ENCODE data around the gene COL5A1. TPM values are rescaled to one million over a fixed set of nuclear protein-coding genes. Genes with fewer than 3 reads are reported as not detected.

Gene COL5A1
- total RNA-seq, 1 experiment from 2014 or later, result 9.5 TPM

DNA sequence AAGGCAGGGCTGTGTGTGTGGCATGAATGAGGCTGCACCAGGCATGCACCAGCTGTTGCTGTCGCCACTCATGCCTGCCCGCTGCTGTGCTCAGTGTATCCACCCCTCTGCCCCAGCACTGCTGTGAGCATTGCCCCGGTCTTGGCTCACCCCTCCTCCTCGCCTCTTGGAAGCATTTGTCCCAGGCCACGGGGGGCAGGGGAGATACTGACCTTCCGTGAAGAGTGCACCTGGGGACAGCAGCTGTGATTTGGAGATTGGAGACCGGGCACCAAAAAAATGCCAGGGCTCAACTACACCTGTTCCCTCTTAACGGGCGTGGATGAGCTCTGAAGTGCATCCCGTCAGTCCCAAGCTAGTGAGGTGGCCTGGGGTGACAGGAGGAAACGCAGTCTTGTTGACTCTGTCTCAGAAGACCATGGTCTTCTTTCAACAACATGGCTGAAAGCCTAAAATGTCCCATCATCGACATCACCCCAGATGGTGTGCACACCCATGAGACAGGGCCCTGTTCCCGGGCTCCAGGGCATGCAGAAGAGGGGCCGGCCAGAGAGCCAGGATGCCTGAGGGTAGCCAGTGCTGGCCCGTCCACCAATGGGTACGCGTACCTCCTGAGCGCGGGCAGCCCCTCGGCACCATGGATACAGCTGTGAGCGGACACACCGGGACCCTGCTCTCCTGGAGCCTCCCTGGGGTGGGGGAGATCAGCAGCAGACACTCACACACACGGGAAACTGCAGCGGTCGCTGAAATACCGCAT, 115.8 kb downstream of the COL5A1 start:
- H3K4me2 ChIP-seq (ENCODE audit: insufficient read depth, insufficient read length, low read length), result no peak overlapping the region
- H3K79me2 ChIP-seq (ENCODE audit: insufficient read depth, low read length), result no peaks in the 10 kb centered on the region
- WGBS (ENCODE audit: extremely low coverage, insufficient read length, low lambda C conversion rate), result no CpG with 5 or more reads among the region's 26 CpGs
- peaks cover 6 to 13% of the 10 kb centered on the region in 2 experiments for H3K9me3 Mint-ChIP-seq
- no peaks in the 10 kb centered on the region for H4K20me1 ChIP-seq (ENCODE audit: control insufficient read depth, insufficient read depth, insufficient read length)
- H3K4me1 ChIP-seq (ENCODE audit: insufficient read depth, low read length), result no peaks in the 10 kb centered on the region
- peak overlapping the region in 1 of 3 experiments; percentile 55; a peak in 3 of 7 replicates for H3K27ac Mint-ChIP-seq
- H2BK5ac ChIP-seq (ENCODE audit: insufficient read length, low read length), result no peak overlapping the region
- no peak overlapping the region for H3T11ph ChIP-seq (ENCODE audit: low read length)
- no peak overlapping the region for H3K4ac ChIP-seq (ENCODE audit: low read depth, low read length)
- no peak overlapping the region for H4K91ac ChIP-seq (ENCODE audit: insufficient read length, low read depth, low read length)
- no peak overlapping the region for H2AK5ac ChIP-seq (ENCODE audit: insufficient read length, low read length)
- H3K4me1 Mint-ChIP-seq, result no peaks in the 10 kb centered on the region
- peaks cover 6 to 7% (median 6%) of the 10 kb centered on the region in 3 experiments; a peak in 4 of 7 replicates for H3K36me3 Mint-ChIP-seq (ENCODE audit: insufficient read depth in 1 of 3, low read depth in 3 of 3)
- no peak overlapping the region for H3K23ac ChIP-seq (ENCODE audit: insufficient read length, low read depth, low read length)
- TF ChIP-seq, protein P1, sequence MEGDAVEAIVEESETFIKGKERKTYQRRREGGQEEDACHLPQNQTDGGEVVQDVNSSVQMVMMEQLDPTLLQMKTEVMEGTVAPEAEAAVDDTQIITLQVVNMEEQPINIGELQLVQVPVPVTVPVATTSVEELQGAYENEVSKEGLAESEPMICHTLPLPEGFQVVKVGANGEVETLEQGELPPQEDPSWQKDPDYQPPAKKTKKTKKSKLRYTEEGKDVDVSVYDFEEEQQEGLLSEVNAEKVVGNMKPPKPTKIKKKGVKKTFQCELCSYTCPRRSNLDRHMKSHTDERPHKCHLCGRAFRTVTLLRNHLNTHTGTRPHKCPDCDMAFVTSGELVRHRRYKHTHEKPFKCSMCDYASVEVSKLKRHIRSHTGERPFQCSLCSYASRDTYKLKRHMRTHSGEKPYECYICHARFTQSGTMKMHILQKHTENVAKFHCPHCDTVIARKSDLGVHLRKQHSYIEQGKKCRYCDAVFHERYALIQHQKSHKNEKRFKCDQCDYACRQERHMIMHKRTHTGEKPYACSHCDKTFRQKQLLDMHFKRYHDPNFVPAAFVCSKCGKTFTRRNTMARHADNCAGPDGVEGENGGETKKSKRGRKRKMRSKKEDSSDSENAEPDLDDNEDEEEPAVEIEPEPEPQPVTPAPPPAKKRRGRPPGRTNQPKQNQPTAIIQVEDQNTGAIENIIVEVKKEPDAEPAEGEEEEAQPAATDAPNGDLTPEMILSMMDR (conservative IDR thresholded peaks at IDR 0.05), result no peak
- no peak overlapping the region for H2BK12ac ChIP-seq (ENCODE audit: insufficient read length, low read depth, low read length)
- H3K27me3 ChIP-seq (ENCODE audit: insufficient read depth, low read length), result no peaks in the 10 kb centered on the region
- H3K14ac ChIP-seq (ENCODE audit: insufficient read depth, low read length), result no peak overlapping the region
- no peak overlapping the region for H3K56ac ChIP-seq (ENCODE audit: insufficient read length, low read depth, low read length)
- H2AFZ ChIP-seq (ENCODE audit: low read length), result no peak overlapping the region
- no peak overlapping the region for H3K9ac ChIP-seq (ENCODE audit: extremely low read depth, insufficient read length, low read length)
- H3K4me3 Mint-ChIP-seq, result no peak overlapping the region
- H3K27ac ChIP-seq (ENCODE audit: insufficient read length, low read depth, low read length), result no peak overlapping the region
- no peak overlapping the region for H2BK120ac ChIP-seq (ENCODE audit: low read depth, low read length, poor library complexity, severe bottlenecking)
- H2BK15ac ChIP-seq (ENCODE audit: low read depth, low read length), result no peak overlapping the region
- H3K27me3 Mint-ChIP-seq (ENCODE audit: low read depth), result no peaks in the 10 kb centered on the region
- H3K23me2 ChIP-seq (ENCODE audit: insufficient read length, low read depth, low read length, poor library complexity, severe bottlenecking), result no peaks in the 10 kb centered on the region
- H2BK20ac ChIP-seq (ENCODE audit: low read depth, low read length, poor library complexity, severe bottlenecking), result no peak overlapping the region
- no peak overlapping the region for H3K18ac ChIP-seq (ENCODE audit: insufficient read length, low read depth, low read length)
- H3K79me1 ChIP-seq (ENCODE audit: insufficient read depth, low read depth, low read length, poor library complexity, severe bottlenecking), result no peaks in the 10 kb centered on the region
- H4K5ac ChIP-seq (ENCODE audit: insufficient read length, low read depth, low read length), result no peak overlapping the region
- H3K9me3 ChIP-seq (ENCODE audit: control insufficient read depth, low read depth, low read length), result no peaks in the 10 kb centered on the region
- DNase-seq, result no peak
- no peak overlapping the region for H4K8ac ChIP-seq (replicated peaks; ENCODE audit: insufficient read length, low read depth, low read length)
